PFSK-1 (cell line): ENCODE measurements around the gene SLAMF7.

Source experiments
- POLR2AphosphoS5 ChIP-seq: IDR thresholded peaks from 2 replicates; pipeline ENCODE4 v1.6.1; 2012; ENCODE audit warnings: low read depth, mild to moderate bottlenecking, control low read depth, low read length, moderate library complexity
- SIN3A ChIP-seq: IDR thresholded peaks from 2 replicates; pipeline ENCODE4 v1.6.1; 2012; ENCODE audit warnings: mild to moderate bottlenecking, low read length, moderate library complexity, borderline replicate concordance; ENCODE audit not compliant: insufficient read depth

DNA sequence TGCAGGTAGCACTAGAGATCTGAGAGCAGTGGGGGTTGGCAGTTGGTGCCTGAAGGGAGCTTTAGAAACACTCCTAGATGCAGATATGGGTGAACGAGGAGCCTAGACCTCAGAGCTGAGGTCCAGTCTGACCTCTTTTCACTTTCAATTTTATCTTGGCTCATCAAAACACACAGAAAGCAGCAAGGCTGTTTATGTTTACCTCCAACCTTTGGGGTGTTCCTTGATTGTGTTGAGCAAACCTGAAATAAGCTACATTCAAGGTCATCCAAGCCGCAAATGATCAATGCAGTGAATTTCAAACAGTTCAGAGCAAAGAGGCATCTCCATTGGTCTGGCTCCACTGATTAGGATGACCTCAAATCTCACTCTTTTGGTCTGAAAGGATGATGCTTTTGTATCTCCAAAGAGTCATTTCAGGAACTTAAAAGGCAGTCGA lies 58.2 kb downstream of the SLAMF7 start:
- TF ChIP-seq POLR2AphosphoS5 (no peak), SIN3A (no peak)
